Hindlimb muscle (tissue), 1 donor: ENCODE data around the gene TECPR2. TPM values are rescaled to one million over a fixed set of nuclear protein-coding genes. Genes with fewer than 3 reads are reported as not detected.

Experiments used
- DNase-seq: peaks from one replicate; pipeline ENCODE4 v3.0.0-alpha.2; 2013
- polyA plus RNA-seq: library from polyadenylated mRNA; unstranded; fragments of 120-200 nt; gene quantifications from one replicate; pipeline ENCODE4 v1.2.1, GENCODE V29; 2013; ENCODE audit not compliant: insufficient read length

Gene TECPR2
- polyA plus RNA-seq, 1 donor = 15.7 TPM

GRCh38 chr14:102333390-102333789, 29.4 kb upstream of the TECPR2 start:
- DNase-seq = no peak

- DNase-seq = no peak
Observed at GRCh38 chr14:102333795-102334705, 28.7 kb upstream of the TECPR2 start.

DNA sequence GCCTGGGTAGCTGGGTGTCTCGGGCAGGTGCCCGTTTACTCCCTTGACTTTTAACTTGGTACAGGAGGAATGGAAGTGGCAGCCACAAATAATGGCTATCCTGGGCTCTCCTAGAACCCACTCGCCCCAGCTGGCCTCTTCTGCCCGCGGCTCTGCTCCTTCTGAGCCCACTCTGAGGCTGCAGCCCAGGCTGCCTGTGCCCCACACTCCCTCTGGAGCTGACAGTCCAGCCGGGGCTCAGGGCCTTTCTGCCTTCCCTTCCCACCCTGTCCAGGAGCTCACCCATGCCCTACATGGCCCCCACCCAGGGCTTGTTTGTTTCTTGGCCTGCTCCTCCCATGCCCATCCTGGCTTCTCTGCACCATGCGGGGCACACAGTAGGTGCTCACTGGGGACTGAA, 27.6 kb upstream of the TECPR2 start:
- DNase-seq = no peak

- no peak for DNase-seq
Observed at GRCh38 chr14:102338724-102339123, 24.0 kb upstream of the TECPR2 start.

- DNase-seq = no peak
Observed at GRCh38 chr14:102341566-102341965, 21.2 kb upstream of the TECPR2 start.

- no peak for DNase-seq
Observed at GRCh38 chr14:102342238-102342637, 20.5 kb upstream of the TECPR2 start.

DNA sequence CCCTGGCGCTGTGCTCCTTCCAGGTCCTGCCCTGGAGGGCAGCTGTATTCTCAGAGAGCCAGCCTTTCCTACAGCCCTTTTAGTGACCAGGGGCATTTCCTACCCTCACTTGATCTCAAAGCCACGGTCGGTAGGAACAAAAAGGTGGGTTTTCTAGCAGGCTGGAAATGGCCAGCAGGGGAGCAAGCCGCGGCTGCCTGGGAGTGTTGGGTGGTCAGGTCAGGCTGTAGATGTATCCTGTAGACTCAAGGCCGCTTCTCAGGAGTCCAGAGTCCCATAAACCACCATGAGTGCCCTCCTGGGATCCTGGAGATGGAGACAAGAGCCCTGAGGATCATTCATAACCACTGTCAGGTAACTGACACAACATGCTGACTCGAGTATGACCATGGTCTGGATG, 18.7 kb upstream of the TECPR2 start:
- no peak for DNase-seq

DNA sequence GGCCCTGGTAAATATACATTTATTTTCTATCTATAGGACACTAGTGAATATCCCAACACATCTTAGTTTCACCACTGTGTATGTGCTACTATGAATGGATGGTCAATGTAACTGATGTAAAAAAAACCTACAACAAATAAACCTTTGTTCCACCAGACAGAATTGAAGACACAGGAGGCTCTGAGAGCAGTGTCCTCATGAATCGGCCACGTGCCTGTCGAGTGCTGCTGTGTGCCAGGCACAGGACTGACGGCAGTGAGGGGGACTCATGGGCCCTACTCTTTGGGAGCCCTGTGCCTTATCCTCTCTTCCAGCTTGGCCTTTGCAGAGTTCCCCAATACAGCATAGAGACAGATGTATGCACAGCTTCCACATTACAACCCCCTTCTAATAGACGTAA, 18.3 kb upstream of the TECPR2 start:
- no peak for DNase-seq

GRCh38 chr14:102345232-102345631, 17.5 kb upstream of the TECPR2 start:
- DNase-seq = no peak

DNA sequence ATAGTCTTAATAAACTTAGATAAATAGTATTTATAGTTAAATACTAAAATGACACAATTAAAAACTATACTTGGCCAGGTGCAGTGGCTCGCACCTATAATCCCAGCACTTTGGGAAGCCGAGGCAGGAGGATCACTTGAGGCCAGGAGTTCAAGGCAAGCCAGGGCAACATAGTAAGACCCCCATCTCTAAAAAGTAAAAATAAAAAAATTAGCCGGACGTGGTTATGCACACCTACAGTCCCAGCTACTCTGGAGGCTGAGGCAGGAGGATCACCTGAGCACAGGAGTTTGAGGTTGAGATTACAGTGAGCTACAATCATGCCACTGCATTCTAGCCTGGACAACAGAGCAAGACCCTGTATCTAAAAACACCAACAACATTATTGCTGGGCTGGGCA, 16.1 kb upstream of the TECPR2 start:
- DNase-seq = no peak

GRCh38 chr14:102348376-102348775, 14.4 kb upstream of the TECPR2 start:
- DNase-seq = no peak

DNA sequence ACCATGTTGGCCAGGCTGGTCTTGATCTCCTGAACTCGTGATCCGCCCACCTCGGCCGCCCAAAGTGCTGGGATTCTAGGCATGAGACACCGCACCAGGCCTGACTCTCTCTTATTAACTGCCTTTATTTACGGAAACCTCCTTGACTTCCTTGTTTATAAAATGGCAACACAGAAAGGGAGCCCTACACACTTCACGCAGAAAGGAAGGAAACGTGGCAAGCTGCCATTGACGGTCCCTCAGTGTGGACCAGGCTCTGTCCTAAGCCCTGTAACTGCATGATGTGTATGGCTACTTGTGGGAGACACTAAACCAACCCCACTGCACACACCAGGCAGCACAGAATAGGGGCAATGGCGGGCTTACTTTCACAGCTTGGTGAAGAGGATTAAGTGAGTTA, 11.7 kb upstream of the TECPR2 start:
- no peak for DNase-seq

GRCh38 chr14:102351593-102351992, 11.1 kb upstream of the TECPR2 start:
- peak; percentile 12 for DNase-seq

GRCh38 chr14:102352213-102352612, 10.5 kb upstream of the TECPR2 start:
- DNase-seq = no peak

DNA sequence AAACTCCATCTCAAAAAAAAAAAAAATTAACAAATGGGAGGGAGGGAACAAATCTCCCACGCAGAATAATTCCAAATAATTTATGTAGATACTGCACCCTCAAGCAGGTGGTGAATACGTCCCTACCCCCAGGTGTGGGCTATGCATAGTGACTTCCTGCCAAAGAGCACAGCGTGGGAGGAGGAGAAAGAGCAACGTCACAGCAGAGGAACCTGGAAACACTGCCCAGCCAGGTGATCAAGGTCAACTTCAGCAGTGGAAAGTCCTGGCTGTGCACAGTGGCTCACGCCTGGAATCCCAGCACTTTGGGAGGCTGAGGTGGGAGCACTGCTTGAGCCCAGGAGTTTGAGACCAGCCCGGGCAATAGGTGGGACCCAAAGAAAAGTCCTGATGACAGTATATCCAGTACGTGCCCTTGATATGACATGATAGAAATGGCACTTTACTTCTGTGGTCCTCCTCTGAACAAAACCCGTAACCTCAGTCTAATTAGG, 9.6 kb upstream of the TECPR2 start:
- DNase-seq = no peak

DNA sequence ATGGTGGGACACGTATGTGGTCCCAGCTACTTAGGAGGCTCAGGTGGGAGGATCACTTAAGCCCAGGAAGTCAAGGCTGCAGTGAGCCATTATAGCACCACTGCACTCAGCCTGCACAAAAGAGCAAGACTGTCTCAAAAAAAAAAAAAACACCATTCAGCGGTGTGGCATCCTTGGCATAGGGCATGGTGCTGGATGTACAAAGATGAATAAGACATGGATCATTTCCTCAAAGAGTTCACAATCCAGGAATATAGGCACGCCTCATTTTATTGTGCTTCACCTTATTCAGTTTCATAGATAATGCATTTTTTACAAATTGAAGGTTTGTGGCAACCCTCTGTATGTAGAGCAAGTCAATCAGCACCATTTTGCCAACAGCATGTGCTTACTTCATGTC, 6.5 kb upstream of the TECPR2 start:
- no peak for DNase-seq

DNA sequence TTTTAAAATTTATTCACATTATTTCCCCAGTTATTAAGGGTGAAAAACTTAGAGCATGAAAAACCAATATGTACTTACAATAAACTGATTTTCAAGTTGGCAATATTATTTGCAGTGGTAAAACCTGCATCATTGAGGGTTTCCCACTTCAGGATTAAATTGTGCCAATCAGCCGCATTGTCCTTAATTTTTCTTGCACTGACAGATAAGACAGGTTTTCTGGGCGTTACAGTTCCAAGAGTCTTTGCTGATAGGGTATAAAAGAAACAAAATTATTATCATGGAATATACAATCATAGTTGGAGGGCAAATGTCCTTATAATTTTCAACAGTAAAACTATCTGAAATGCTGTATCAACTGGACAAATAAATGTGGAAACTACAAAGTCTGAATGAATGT, 3.4 kb upstream of the TECPR2 start:
- no peak for DNase-seq

DNA sequence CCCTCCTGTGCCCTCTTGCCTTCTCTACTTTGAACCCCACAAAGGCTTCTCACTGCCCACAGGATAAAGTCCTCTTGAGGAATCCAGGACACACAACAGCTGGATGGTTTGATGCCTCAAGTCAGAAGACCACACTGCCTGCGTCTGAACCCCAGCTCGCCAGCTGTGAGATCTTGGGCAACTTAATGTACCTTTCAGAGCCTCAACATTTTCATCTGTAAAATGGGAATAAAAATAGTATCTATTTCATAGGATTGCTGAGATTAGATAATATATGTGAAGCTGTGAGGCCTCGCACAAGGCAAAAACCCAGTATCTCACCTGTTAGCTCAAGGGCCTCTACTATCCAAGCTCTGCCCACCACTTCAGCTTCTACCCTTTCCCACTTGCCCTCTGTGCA, 2.4 kb upstream of the TECPR2 start:
- no peak for DNase-seq

DNA sequence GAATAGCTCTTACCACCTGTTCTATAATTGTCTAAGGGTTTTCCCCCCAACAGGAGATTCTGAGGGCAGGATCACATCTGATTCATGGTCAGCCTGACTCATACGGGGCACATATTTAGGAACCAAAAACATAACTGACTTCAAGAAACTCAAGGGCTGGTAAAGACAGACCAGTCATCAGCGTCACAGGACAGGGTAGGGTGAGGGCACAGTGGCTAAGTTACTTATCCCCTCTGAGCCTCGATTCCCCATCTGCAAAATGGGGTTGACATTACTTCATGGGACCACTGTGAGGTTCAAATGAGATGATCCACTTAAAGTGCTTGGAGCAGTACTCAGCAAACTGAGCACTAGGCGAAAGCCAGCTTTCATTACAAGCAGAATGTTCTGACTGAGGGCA, 657 bp upstream of the TECPR2 start:
- no peak for DNase-seq

GRCh38 chr14:102363182-102363943, 622 bp downstream of the TECPR2 start:
- DNase-seq = peak; percentile 39

DNA sequence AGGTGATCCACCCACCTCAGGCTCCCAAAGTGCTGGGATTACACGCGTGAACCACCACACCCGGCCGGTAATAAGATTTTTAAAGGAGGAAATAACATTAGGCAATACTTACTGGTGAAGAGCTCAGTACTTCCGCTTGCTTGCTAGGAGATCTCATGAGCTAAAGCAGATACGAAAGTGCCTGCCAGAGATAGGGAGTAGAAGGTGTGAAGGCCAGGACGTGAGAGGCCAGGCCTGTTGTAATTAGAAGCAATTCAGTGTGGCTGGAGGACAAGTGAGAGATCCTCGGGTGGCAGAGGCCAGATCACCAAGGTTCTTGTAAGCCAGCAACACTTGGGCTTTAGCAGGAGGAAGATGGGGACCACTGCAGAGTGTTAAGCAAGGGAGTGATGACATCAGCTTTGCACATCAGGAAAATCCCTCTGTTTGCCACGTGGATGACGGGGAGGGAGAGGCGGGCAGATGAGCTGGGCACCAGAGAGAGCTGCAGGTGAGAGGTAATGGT, 7.6 kb downstream of the TECPR2 start:
- no peak for DNase-seq

DNA sequence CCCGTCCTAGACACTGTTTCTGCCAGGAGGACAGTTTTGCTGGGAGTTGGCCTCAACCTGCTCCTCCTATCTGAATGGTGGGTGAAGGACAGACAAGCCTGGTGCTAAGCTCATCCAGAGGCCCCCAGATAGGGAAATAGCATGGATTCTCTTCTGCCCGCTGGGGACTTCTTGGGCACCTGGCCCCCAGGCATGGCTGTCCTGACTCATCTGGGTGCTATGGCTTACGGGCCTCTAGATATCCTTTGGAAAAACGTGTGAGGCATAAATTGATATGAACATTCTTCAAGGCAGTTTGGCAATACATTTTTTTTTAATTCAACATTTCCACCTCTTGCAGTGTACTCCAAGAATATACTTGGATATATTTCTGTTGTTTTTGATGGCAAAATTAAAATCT, 8.6 kb downstream of the TECPR2 start:
- no peak for DNase-seq

- no peak for DNase-seq
Observed at GRCh38 chr14:102373110-102373509, 10.4 kb downstream of the TECPR2 start.

DNA sequence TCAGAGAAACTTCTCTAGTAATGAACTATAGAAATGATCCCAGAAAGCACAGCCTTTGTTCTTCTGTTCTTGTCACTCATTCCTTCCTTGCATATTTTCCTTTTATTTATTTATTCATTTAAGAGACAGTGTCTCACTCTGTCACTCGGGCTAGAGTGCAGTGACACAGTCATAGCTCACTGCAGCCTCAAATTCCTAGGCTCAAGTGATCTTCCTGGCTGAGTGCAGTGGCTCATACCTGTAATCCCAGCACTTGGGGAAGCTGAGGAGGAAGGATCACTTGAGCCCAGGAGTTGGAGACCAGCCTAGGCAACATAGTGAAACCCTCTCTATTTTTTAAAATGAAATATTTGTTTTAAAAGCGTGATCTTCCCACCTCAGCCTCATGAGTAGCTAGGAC, 11.5 kb downstream of the TECPR2 start:
- DNase-seq = no peak
